H9 (cell line): ENCODE results near the gene ATP7B. TPM values are rescaled to one million over a fixed set of nuclear protein-coding genes. Genes with fewer than 3 reads are reported as not detected.

Source experiments
- DNase-seq: peaks from one replicate; pipeline ENCODE4 v3.0.0-alpha.2; 2017
- H2AFZ ChIP-seq: one replicate; pipeline ENCODE4 v1.6.1; 2013; ENCODE audit warnings: mild to moderate bottlenecking, low read length, control low read depth, moderate library complexity
- H2AK5ac ChIP-seq: 2 replicates; pipeline ENCODE4 v1.6.1; 2013; ENCODE audit warnings: low read length, control low read depth, mixed read lengths; ENCODE audit not compliant: insufficient read length
- H2BK120ac ChIP-seq: one replicate; pipeline ENCODE4 v1.6.1; 2013; ENCODE audit warnings: low read depth, mild to moderate bottlenecking, low read length, control low read depth, inconsistent platforms; ENCODE audit not compliant: poor library complexity, severe bottlenecking
- H2BK12ac ChIP-seq: 2 replicates; pipeline ENCODE4 v1.6.1; 2013; ENCODE audit warnings: low read length, control low read depth, mixed read lengths, low read depth; ENCODE audit not compliant: insufficient read length
- H2BK15ac ChIP-seq: 2 replicates; pipeline ENCODE4 v1.6.1; 2013; ENCODE audit warnings: low read depth, low read length, control low read depth
- H2BK20ac ChIP-seq: one replicate; pipeline ENCODE4 v1.6.1; 2013; ENCODE audit warnings: low read depth, mild to moderate bottlenecking, low read length, control low read depth, inconsistent platforms; ENCODE audit not compliant: poor library complexity, severe bottlenecking
- H2BK5ac ChIP-seq: 2 replicates; pipeline ENCODE4 v1.6.1; 2013; ENCODE audit warnings: low read length, control low read depth, mixed read lengths; ENCODE audit not compliant: insufficient read length
- H3K14ac ChIP-seq: 2 replicates; pipeline ENCODE4 v1.6.1; 2013; ENCODE audit warnings: low read length, control low read depth; ENCODE audit not compliant: insufficient read depth
- H3K18ac ChIP-seq: 2 replicates; pipeline ENCODE4 v1.6.1; 2013; ENCODE audit warnings: low read depth, mild to moderate bottlenecking, mixed read lengths, low read length, control low read depth; ENCODE audit not compliant: insufficient read length
- H3K23ac ChIP-seq: 2 replicates; pipeline ENCODE4 v1.6.1; 2013; ENCODE audit warnings: low read length, control low read depth, mixed read lengths, low read depth; ENCODE audit not compliant: insufficient read length
- H3K23me2 ChIP-seq: 2 replicates; pipeline ENCODE4 v1.6.1; 2013; ENCODE audit warnings: low read depth, mild to moderate bottlenecking, mixed read lengths, low read length, control low read depth; ENCODE audit not compliant: insufficient read length, poor library complexity, severe bottlenecking
- H3K27ac ChIP-seq: 2 replicates; pipeline ENCODE4 v1.5.1; 2013; ENCODE audit warnings: low read length, control low read depth, mixed read lengths, low read depth; ENCODE audit not compliant: insufficient read length
- H3K27me3 ChIP-seq: 2 replicates; pipeline ENCODE4 v1.6.1; 2013; ENCODE audit warnings: low read length, control low read depth, inconsistent platforms; ENCODE audit not compliant: insufficient read depth
- H3K4ac ChIP-seq: 2 replicates; pipeline ENCODE4 v1.6.1; 2013; ENCODE audit warnings: low read depth, mild to moderate bottlenecking, control low read depth, inconsistent platforms, low read length, moderate library complexity
- H3K4me1 ChIP-seq: 2 replicates; pipeline ENCODE4 v1.6.1; 2013; ENCODE audit warnings: low read length, control low read depth, inconsistent platforms; ENCODE audit not compliant: insufficient read depth
- H3K4me2 ChIP-seq: 2 replicates; pipeline ENCODE4 v1.6.1; 2013; ENCODE audit warnings: low read length, control low read depth, mixed read lengths; ENCODE audit not compliant: insufficient read length, insufficient read depth
- H3K56ac ChIP-seq: 2 replicates; pipeline ENCODE4 v1.6.1; 2013; ENCODE audit warnings: low read depth, mild to moderate bottlenecking, mixed read lengths, low read length, control low read depth; ENCODE audit not compliant: insufficient read length
- H3K79me1 ChIP-seq: 2 replicates; pipeline ENCODE4 v1.6.1; 2013; ENCODE audit warnings: low read depth, mild to moderate bottlenecking, moderate library complexity, low read length, control low read depth, inconsistent platforms; ENCODE audit not compliant: insufficient read depth, poor library complexity, severe bottlenecking
- H3K79me2 ChIP-seq: 2 replicates; pipeline ENCODE4 v1.6.1; 2013; ENCODE audit warnings: low read length, control low read depth, inconsistent platforms; ENCODE audit not compliant: insufficient read depth
- H3K9ac ChIP-seq: 2 replicates; pipeline ENCODE4 v1.6.1; 2013; ENCODE audit warnings: low read length, control low read depth, mixed read lengths; ENCODE audit not compliant: insufficient read length; ENCODE audit errors: extremely low read depth
- H3K9me3 ChIP-seq: one replicate; pipeline ENCODE4 v1.6.1; 2013; ENCODE audit warnings: low read depth, low read length, inconsistent platforms; ENCODE audit not compliant: control insufficient read depth
- H3T11ph ChIP-seq: one replicate; pipeline ENCODE4 v1.6.1; 2013; ENCODE audit warnings: mild to moderate bottlenecking, low read length, control low read depth, inconsistent platforms
- H4K20me1 ChIP-seq: one replicate; pipeline ENCODE4 v1.6.1; 2013; ENCODE audit not compliant: control insufficient read depth, insufficient read length, insufficient read depth
- H4K5ac ChIP-seq: 2 replicates; pipeline ENCODE4 v1.6.1; 2013; ENCODE audit warnings: low read depth, mild to moderate bottlenecking, mixed read lengths, low read length, control low read depth; ENCODE audit not compliant: insufficient read length
- H4K8ac ChIP-seq: replicated peaks from 2 replicates; pipeline ENCODE4 v1.6.1; 2013; ENCODE audit warnings: low read length, control low read depth, mixed read lengths, low read depth; ENCODE audit not compliant: insufficient read length
- H4K91ac ChIP-seq: 2 replicates; pipeline ENCODE4 v1.6.1; 2013; ENCODE audit warnings: low read depth, mild to moderate bottlenecking, moderate library complexity, mixed read lengths, low read length, control low read depth; ENCODE audit not compliant: insufficient read length
- H3K27ac Mint-ChIP-seq, 3 experiments: 2 replicates in 2 of 3; 3 replicates in 1 of 3; pipeline ENCODE4 v1.8.0; 2020 to 2021; ENCODE audit warnings: mixed read lengths in 3 of 3, mild to moderate bottlenecking in 1 of 3, moderate library complexity in 1 of 3
- H3K27me3 Mint-ChIP-seq: 2 replicates; pipeline ENCODE4 v1.8.0; 2021; ENCODE audit warnings: low read depth, mild to moderate bottlenecking, moderate library complexity, mixed read lengths
- H3K36me3 Mint-ChIP-seq, 3 experiments: 2 replicates in 2 of 3; 3 replicates in 1 of 3; pipeline ENCODE4 v1.8.0; 2020 to 2021; ENCODE audit warnings: low read depth in 3 of 3, mixed read lengths in 3 of 3; ENCODE audit not compliant: insufficient read depth in 1 of 3
- H3K4me1 Mint-ChIP-seq, 2 experiments: 2 replicates each; pipeline ENCODE4 v1.8.0; 2020; ENCODE audit warnings: mixed read lengths in 2 of 2
- H3K4me3 Mint-ChIP-seq, 2 experiments: 2 replicates in 1 of 2; 3 replicates in 1 of 2; pipeline ENCODE4 v1.8.0; 2020 to 2021; ENCODE audit warnings: mild to moderate bottlenecking in 2 of 2, mixed read lengths in 2 of 2, moderate library complexity in 1 of 2
- H3K9me3 Mint-ChIP-seq, 2 experiments: 2 replicates in 1 of 2; 3 replicates in 1 of 2; pipeline ENCODE4 v1.8.0; 2020; ENCODE audit warnings: mild to moderate bottlenecking in 2 of 2, mixed read lengths in 2 of 2, moderate library complexity in 1 of 2
- CTCF ChIP-seq: fragments of 200-600 bp; sonication (generic); conservative IDR thresholded peaks from 3 replicates; pipeline ENCODE4 v1.8.0; 2021; ENCODE audit warnings: antibody characterized with exemption, mild to moderate bottlenecking
- WGBS: extraction: QIAGEN DNeasy Blood & Tissue Kit; methylation state at CpG from one replicate; pipeline ENCODE4 v1.1.7; 2013; ENCODE audit warnings: missing lambda C conversion rate, low lambda C conversion rate, mixed read lengths; ENCODE audit not compliant: insufficient read length; ENCODE audit errors: extremely low coverage; 5-methylcytosine and 5-hydroxymethylcytosine counted together
- total RNA-seq: library from RNA; stranded (reverse); gene quantifications from 2 replicates; pipeline ENCODE4 v1.2.1, GENCODE V29; 2021

The ATP7B gene
- total RNA-seq, 1 experiment from 2014 or later: 5.8 TPM

GRCh38 chr13:52006523-52007245 is 4.6 kb downstream of the ATP7B start:
- Histone ChIP-seq H3K23ac (no peak overlapping the region), H3K18ac (no peak overlapping the region), H3K27me3 (peaks cover 12% of the 10 kb centered on the region; the same call in 1 of the 2 replicates), H3K9ac (no peak overlapping the region), H2AFZ (no peak overlapping the region), H2BK5ac (no peak overlapping the region), H4K8ac (no peak overlapping the region), H2BK20ac (no peak overlapping the region), H3K4ac (no peak overlapping the region), H4K20me1 (no peaks in the 10 kb centered on the region), H3T11ph (no peak overlapping the region), H3K23me2 (peaks cover 8% of the 10 kb centered on the region), H3K4me2 (no peak overlapping the region), H3K79me2 (no peaks in the 10 kb centered on the region), H3K56ac (no peak overlapping the region), H4K91ac (no peak overlapping the region), H2BK120ac (no peak overlapping the region), H2AK5ac (no peak overlapping the region), H3K4me1 (no peaks in the 10 kb centered on the region), H2BK15ac (no peak overlapping the region), H3K27ac (no peak overlapping the region), H3K9me3 (no peaks in the 10 kb centered on the region), H3K79me1 (no peaks in the 10 kb centered on the region), H4K5ac (no peak overlapping the region), H3K14ac (no peak overlapping the region), H2BK12ac (no peak overlapping the region)
- TF ChIP-seq CTCF: no peak
- H3K4me1 Mint-ChIP-seq: peaks cover 13 to 23% of the 10 kb centered on the region in 2 experiments; a peak in 3 of 4 replicates
- no peak for DNase-seq
- H3K27ac Mint-ChIP-seq: no peak overlapping the region
- peaks cover 2 to 3% of the 10 kb centered on the region in 2 experiments; a peak in 2 of 5 replicates for H3K9me3 Mint-ChIP-seq
- peaks cover 8% of the 10 kb centered on the region in 3 experiments; a peak in 5 of 7 replicates for H3K36me3 Mint-ChIP-seq
- H3K4me3 Mint-ChIP-seq: no peak overlapping the region
- no CpG with 5 or more reads among the region's 8 CpGs for WGBS
- peaks cover 26% of the 10 kb centered on the region for H3K27me3 Mint-ChIP-seq
